Fibroblast of the aortic adventitia (primary cell): ENCODE measurements around the gene SESN3. TPM values are rescaled to one million over a fixed set of nuclear protein-coding genes. Genes with fewer than 3 reads are reported as not detected.
"Not testable (repeated sequence)": the region's sequence is repeated elsewhere in the genome, so short reads cannot be mapped to it uniquely, and the experiment has no call there.

Experiments
- DNase-seq: peaks from one replicate; pipeline ENCODE4 v3.0.0-alpha.2; 2010; ENCODE audit warnings: low read depth
- H3K4me3 ChIP-seq: 2 replicates; pipeline ENCODE4 v1.5.1; 2011; ENCODE audit warnings: low read depth, mild to moderate bottlenecking, control low read depth, low read length, moderate library complexity
- total RNA-seq: library from RNA; depleted of rRNA; stranded (reverse); fragments of >200 nt; gene quantifications from 2 replicates; pipeline ENCODE4 v1.2.3, GENCODE V29; 2012; ENCODE audit warnings: low replicate concordance
- TF ChIP-seq, protein P1 (sequence below): IDR thresholded peaks from 2 replicates; pipeline ENCODE4 v1.5.1; 2011; ENCODE audit warnings: mild to moderate bottlenecking, low read length, control low read depth, inconsistent platforms; ENCODE audit not compliant: insufficient read depth

Gene SESN3
- total RNA-seq, 1 donor, result 74.2 TPM

DNA sequence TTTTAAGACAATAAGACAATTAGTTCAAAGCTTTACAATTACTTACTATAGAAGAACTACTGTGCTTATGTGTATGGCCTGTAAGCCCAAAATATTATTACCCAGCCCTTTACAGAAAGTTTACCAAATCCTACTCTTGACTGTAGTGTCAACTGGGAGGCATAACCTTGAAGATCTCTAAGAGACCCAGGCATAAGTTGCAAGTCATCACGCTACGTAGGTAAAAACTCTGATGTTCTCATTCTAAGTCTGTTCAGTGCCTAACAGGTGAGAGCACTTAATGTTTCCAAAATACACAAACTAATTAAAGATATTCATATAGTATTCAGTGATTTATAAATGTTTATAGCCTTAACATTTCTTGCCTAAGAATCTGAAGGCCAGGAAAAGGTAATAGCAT is 12.9 kb downstream of the SESN3 start:
- no peak overlapping the region for H3K4me3 ChIP-seq
- DNase-seq, result no peak

GRCh38 chr11:95212609-95213008 is 18.4 kb downstream of the SESN3 start:
- H3K4me3 ChIP-seq, result no peak overlapping the region
- TF ChIP-seq, protein P1, sequence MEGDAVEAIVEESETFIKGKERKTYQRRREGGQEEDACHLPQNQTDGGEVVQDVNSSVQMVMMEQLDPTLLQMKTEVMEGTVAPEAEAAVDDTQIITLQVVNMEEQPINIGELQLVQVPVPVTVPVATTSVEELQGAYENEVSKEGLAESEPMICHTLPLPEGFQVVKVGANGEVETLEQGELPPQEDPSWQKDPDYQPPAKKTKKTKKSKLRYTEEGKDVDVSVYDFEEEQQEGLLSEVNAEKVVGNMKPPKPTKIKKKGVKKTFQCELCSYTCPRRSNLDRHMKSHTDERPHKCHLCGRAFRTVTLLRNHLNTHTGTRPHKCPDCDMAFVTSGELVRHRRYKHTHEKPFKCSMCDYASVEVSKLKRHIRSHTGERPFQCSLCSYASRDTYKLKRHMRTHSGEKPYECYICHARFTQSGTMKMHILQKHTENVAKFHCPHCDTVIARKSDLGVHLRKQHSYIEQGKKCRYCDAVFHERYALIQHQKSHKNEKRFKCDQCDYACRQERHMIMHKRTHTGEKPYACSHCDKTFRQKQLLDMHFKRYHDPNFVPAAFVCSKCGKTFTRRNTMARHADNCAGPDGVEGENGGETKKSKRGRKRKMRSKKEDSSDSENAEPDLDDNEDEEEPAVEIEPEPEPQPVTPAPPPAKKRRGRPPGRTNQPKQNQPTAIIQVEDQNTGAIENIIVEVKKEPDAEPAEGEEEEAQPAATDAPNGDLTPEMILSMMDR, result no peak
- DNase-seq, result no peak

More for the DNA sequence above, 12.9 kb downstream of the SESN3 start:
- TF ChIP-seq, protein P1, result no peak

GRCh38 chr11:95209535-95209934 is 21.5 kb downstream of the SESN3 start:
- DNase-seq, H3K4me3 ChIP-seq: not testable (repeated sequence)

- no peak for DNase-seq
- TF ChIP-seq, protein P1, result no peak
- H3K4me3 ChIP-seq, result no peak overlapping the region
Observed at GRCh38 chr11:95200781-95201457, 30.1 kb downstream of the SESN3 start.

DNA sequence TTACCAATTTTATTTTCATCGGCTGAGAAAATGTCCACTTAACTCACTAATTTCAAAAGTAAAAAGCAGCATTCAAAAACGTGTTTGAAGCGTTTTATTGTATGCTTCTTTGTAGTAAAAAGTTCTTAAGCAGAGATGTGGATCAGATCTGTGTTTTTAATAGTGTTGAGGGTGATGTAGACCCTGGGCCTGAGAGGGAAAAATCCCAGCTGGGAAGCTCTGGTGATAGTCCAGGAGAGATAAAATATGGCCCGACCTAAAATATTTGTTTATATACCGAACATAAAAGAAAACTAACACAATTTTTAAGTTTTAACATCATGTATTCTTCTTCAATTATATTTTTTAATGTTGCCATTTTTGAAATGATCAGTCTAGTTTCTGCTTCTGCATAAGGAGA is 35.2 kb downstream of the SESN3 start:
- no peak overlapping the region for H3K4me3 ChIP-seq
- TF ChIP-seq, protein P1, result no peak
- DNase-seq, result no peak

DNA sequence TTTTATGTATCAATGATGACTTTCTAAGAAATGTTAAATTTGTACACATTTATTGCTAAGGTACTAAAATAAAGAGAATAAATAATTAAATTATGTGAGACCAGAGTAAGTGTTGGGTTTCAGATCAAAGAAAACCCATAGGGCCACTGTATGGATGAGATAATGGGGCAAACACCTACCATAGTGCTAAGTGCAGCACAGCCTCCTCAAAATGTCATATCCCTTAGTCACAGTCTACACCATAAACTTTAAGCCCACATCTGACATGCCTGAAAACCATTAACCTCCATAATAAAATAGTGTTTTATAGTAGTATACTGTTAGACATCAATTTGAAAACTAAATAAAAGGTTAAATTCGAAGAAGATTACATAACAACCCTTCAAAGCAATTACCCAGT is 37.5 kb downstream of the SESN3 start:
- TF ChIP-seq, protein P1, result no peak
- no peak for DNase-seq
- no peak overlapping the region for H3K4me3 ChIP-seq

- H3K4me3 ChIP-seq, result no peak overlapping the region
- no peak for DNase-seq
- TF ChIP-seq, protein P1, result no peak
Observed at GRCh38 chr11:95192717-95193116, 38.3 kb downstream of the SESN3 start.
